Measurements from ENCODE around the gene PRPF31. TPM values are rescaled to one million over a fixed set of nuclear protein-coding genes. Genes with fewer than 3 reads are reported as not detected.

Gene PRPF31
- polyA plus RNA-seq, 1 of the 3 experiments (the other 2 are of a cell fraction) = 81.0 TPM

- Histone ChIP-seq H3K27ac (ENCODE audit: low read depth in 2 of 2, low read length in 1 of 2) (no peak overlapping the region), H3K9me2 (no peaks in the 10 kb centered on the region), H3F3A (replicated peaks; ENCODE audit: insufficient read depth) (no peaks in the 10 kb centered on the region), H3K27me3 (ENCODE audit: insufficient read depth) (no peaks in the 10 kb centered on the region), H3K9me3 (no peaks in the 10 kb centered on the region), H2AFZ (ENCODE audit: low read depth) (no peak overlapping the region), H3K9ac (no peak overlapping the region), H3K79me2 (ENCODE audit: insufficient read depth) (no peaks in the 10 kb centered on the region), H3K36me3 (replicated peaks in 1 of 2; ENCODE audit: control insufficient read depth in 1 of 2, insufficient read depth in 2 of 2, low read length in 1 of 2) (no peaks in the 10 kb centered on the region), H4K20me1 (ENCODE audit: insufficient read depth) (no peaks in the 10 kb centered on the region), H3K4me2 (no peak overlapping the region), H3K4me3 (ENCODE audit: low read depth in 2 of 2, low read length in 1 of 2) (peak overlapping the region in 1 of 2 experiments; percentile 51; a peak in 1 of 4 replicates), H3K4me1 (ENCODE audit: control insufficient read depth in 1 of 2, insufficient read depth in 2 of 2, low read depth in 1 of 2, low read length in 1 of 2) (peaks cover 5 to 6% of the 10 kb centered on the region in 2 experiments; a peak in 2 of 4 replicates)
- TF ChIP-seq CTCF (IDR thresholded peaks at IDR 0.05) = peak; percentile 82
- TF ChIP-seq MAX (IDR thresholded peaks at IDR 0.05; ENCODE audit: low read depth) = no peak
- TF ChIP-seq RCOR1 (IDR thresholded peaks at IDR 0.05; ENCODE audit: low read length) = no peak
- no peak for TF ChIP-seq GABPA (IDR thresholded peaks at IDR 0.05; ENCODE audit: low read depth)
- TF ChIP-seq ELF1 (IDR thresholded peaks at IDR 0.05) = no peak
- TF ChIP-seq JUND (IDR thresholded peaks at IDR 0.05) = no peak
- peak; percentile 73 for TF ChIP-seq RAD21 (IDR thresholded peaks at IDR 0.05; ENCODE audit: low read length)
- peak; percentile 75 for TF ChIP-seq SMC3 (IDR thresholded peaks at IDR 0.05; ENCODE audit: low read depth, low read length)
- no peak for TF ChIP-seq GATA2 (CRISPR knock-in tag; IDR thresholded peaks at IDR 0.05)
- TF ChIP-seq POLR2AphosphoS5 (IDR thresholded peaks at IDR 0.05; ENCODE audit: low read depth, low read length) = no peak
- no peak for TF ChIP-seq YY1 (IDR thresholded peaks at IDR 0.05; ENCODE audit: low read depth)
- no peak for TF ChIP-seq MEF2A (IDR thresholded peaks at IDR 0.05; ENCODE audit: borderline replicate concordance, low read depth)
- TF ChIP-seq MXI1 (IDR thresholded peaks at IDR 0.05; ENCODE audit: low read depth, low read length) = no peak
- no peak for TF ChIP-seq IRF3 (IDR thresholded peaks at IDR 0.05; ENCODE audit: low read depth, low read length)
- ChIA-PET POLR2A (no interaction called here), CTCF (interaction anchor here (0.7 to 2.9 kb wide), 11 partner anchors 9 to 66 kb away, joined by 3 to 13 read pairs (median 5); partner anchors contain the start of genes CNOT3, LENG1 and MBOAT7)
- 4% methylated on average over 14 of the region's 25 CpGs for WGBS (ENCODE audit: low lambda C conversion rate)
- DNase-seq = peak; percentile 97
Observed at GRCh38 chr19:54168174-54168917, 52.8 kb downstream of the PRPF31 start.
